Measurements from ENCODE around the gene SNRPD2.
"Not testable (repeated sequence)": the region's sequence is repeated elsewhere in the genome, so short reads cannot be mapped to it uniquely, and the experiment has no call there.

SNRPD2 gene

GRCh38 chr19:45691516-45692186 lies at the start of gene SNRPD2:
SNRPD2 (minus strand) TSS chr19:45691953; CDS start chr19:45691888, 65 bp downstream.
- DNase-seq (ENCODE audit: low spot score): peak; percentile 96

GRCh38 chr19:45739498-45740439 lies 48.0 kb upstream of the SNRPD2 start:
- DNase-seq (ENCODE audit: low spot score): peak; percentile 60

DNA sequence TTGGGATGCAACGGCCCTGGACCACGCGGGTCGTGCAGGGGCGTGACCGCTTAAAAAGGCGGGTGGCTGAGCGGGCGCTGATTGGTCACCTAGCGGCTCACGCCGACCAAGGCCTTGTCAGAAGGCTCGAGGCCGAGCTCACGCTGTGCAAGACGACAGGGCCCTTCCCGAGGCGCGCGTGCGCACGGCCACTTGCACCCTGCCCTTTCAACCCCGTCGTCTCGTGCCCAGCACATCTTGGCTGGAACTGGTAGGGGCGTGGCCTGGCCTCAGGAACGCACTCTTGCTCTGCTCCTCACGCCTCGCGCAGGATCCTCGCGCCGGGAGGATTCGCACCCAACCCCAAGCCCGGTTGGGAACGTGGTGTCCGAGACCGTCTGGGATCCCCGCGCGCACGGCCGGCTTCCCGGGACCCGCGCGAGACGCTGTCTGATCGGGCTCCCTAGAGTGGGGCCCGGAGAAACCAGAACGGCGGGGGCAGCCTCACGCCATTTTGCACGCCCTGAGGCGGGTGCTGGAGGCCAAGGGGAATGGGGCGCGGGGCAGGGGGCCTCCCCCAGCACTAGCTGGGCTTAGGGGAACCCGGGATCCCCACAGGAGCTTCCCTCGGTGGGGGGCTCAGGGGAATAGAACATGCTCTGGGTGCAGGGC lies 41.5 kb upstream of the SNRPD2 start, which contains the start of gene MEIOSIN:
Gene MEIOSIN, plus strand, starts transcription at position 280 of the 651 bp plus-strand sequence. CDS start 1,938 bp downstream, outside the sequence.
- no peak for DNase-seq (ENCODE audit: low spot score)

GRCh38 chr19:45730368-45731288 lies 38.9 kb upstream of the SNRPD2 start, which contains the start of gene FBXO46:
FBXO46 (minus strand) TSS chr19:45730896; CDS start chr19:45713495, 17,401 bp downstream.
- DNase-seq (ENCODE audit: low spot score): peak; percentile 99

GRCh38 chr19:45729800-45730290 lies 38.1 kb upstream of the SNRPD2 start:
- no peak for DNase-seq (ENCODE audit: low spot score)

DNA sequence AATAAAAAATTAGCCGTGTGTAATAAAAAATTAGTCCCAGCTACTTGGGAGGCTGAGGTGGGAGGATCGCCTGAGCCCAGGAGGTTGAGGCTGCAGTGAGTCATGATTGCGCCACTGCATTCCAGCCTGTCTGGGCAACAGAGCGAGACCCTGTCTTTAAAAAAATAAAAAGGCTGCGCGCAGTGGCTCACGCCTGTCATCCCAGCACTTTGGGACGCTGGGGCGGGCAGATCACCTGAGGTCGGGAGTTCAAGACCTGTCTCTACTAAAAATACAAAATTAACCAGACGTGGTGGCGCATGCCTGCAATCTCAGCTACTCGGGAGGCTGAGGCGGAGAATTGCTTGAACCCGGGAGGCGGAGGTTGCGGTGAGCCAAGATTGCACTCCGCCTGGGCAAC lies 36.9 kb upstream of the SNRPD2 start:
- not testable (repeated sequence) for DNase-seq (ENCODE audit: low spot score)

DNA sequence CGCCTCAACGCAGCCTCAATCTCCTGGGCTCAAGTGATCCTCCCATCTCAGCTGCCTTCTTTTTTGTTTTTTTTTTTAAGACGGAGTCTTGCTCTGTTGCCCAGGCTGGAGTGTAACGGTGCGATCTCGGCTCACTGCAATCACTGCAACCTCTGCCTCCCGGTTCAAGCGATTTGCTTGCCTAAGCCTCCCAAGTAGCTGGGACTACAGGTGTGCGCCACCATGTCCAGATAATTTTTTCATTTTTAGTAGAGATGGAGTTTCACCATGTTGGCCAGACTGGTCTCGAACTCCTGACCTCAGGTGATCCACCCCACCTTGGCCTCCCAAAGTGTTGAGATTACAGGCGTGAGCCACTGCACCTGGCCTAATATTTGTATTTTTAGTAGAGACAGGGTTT lies 28.3 kb upstream of the SNRPD2 start:
- not testable (repeated sequence) for DNase-seq (ENCODE audit: low spot score)

DNA sequence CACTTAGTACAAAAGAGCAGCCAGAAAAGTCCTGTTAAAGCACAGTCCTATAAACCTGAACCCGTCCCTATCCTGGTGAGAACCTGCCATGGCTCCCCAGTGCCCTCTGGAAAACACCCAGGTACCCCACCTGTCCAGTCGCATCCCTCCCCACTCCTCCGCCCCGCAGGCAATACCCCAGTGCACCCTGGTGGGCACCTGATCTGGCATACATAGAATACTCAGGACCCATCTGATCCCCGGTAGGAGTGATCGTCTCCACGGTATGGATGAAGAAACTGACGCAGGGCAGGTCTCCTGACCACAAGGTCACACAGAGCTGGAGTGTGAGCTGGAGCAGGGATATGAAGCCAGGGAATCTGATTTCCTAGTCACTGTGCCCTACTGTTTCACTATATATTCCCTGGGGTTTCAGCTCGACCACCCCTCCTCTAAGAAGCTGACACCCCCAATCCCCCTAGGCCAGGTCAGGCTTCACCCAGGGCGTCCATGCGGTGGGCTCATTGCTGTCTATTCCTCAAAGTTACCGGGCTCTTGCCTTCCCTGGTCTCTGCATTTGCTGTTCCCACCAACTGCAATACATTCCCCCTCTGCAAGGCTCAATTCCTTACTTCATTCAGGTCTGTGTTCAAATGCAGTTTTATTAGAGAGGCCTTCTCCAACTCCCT lies 26.4 kb upstream of the SNRPD2 start:
- DNase-seq (ENCODE audit: low spot score): no peak

GRCh38 chr19:45717131-45717982 lies 25.6 kb upstream of the SNRPD2 start:
- peak; percentile 99 for DNase-seq (ENCODE audit: low spot score)

GRCh38 chr19:45716359-45717130 lies 24.8 kb upstream of the SNRPD2 start:
- no peak for DNase-seq (ENCODE audit: low spot score)

DNA sequence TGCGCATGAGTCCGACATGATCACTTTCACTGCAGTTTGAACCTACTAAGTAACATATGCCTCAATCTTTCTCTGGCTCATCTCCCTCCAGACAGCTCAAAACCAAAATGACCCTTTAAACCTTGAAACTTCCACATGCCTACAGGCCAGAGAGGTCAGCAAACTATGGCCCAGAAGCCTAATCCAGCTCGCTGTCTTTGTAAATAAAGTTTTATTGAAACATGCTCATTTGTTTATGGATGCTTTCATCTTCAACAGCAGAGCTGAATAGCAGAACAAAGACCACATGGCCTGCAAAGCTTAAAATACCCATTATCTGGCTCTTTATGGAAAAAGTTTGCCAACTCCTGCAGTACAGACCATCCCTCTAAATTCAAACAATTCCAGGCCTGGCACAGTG lies 23.4 kb upstream of the SNRPD2 start:
- DNase-seq (ENCODE audit: low spot score): no peak

- DNase-seq (ENCODE audit: low spot score): no peak
Observed at GRCh38 chr19:45713141-45713540, 21.4 kb upstream of the SNRPD2 start.

DNA sequence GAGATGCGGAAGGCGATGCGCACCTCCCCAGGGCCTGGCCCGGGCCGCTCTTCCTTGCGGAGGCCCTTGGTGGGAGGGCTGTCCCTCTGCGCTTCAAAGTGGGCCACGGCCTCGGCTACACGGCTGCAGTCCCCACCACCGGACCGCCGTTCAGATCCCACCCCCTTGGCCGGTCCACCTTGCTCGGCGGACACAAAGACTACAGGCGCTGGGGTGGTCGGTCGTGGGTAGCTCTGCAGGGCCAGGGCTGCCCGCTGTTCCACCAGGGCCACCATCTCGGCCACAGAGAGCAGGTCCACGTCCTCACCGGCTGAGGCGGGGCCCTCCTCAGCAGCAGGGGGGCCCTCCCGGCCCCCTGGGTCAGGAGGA lies 20.9 kb upstream of the SNRPD2 start:
- DNase-seq (ENCODE audit: low spot score): no peak

DNA sequence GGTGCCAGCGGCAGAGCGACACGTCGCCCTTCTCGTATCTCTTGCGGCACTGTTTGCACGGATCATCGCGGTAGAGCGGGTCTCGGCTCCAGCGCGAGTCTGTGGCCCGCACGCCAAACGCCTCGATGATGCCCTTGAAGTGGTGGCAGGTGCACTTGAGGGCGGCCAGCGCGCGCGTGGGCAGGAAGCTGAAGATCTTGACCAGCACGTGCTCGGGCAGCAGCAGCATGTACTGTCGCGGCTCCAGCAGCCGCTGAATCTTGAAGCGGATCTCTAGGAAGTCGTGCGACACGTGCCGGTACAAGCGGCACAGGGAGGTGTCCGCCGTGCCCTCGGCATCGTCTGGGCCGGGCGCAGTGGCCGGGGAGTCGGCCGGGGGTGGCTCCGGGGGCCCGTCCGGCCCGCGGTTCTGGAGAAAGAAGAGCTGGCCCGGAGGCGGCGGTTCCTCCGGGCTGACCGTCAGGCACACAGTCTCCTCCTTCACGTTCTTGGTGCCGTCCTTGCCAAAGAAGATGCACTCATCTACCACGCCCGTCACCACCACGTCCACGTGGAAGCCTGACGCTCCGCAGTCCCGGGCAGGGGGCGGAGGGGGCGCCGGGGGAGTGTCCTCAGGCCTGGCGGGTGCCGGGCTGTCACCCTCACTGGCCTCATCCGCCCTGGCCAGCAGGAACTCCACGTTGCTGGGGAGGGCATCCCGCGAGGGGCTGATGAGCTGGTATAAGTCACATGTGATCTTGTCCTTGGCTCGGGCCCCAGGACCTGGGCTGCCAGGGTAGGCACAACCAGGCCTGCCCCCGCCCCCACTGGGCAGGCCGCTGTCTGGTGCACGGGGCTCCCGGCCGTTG lies 20.3 kb upstream of the SNRPD2 start:
- DNase-seq (ENCODE audit: low spot score): no peak

DNA sequence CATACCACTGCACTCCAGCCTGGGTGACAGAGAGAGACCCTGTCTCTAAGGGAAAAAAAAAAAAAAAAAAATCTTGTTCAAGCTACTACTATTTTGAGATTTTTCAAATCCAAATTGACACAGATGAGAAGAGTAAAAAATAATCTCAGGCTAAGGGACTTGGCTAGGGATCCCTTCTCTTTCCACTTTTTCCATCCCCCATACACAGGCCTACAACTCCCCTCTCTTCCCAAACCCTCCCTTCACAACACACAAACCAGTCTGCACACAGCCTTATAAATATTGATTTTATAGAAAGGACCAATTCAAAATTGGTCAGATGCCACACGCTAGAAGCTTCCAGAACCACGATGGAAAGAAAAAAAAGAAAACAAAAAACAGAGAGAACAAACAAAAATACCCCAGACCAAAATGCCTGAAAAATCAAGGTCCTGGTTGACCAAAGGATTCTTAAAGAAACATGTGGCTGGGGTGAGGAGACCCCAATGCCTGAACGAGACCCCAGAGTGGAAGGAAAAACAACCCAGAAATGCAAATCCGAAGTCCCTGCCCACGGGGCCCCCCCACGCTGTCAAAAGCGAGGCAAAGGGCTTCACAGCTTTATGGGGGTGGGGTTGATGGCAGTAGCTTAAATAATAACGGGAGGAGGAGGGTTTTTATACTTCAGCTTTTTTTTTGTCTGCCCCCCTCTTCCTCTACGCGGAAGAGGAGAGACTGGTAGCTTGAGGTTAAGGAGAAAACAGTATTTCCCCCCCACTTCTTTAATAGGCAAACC lies 18.8 kb upstream of the SNRPD2 start:
- no peak for DNase-seq (ENCODE audit: low spot score)

DNA sequence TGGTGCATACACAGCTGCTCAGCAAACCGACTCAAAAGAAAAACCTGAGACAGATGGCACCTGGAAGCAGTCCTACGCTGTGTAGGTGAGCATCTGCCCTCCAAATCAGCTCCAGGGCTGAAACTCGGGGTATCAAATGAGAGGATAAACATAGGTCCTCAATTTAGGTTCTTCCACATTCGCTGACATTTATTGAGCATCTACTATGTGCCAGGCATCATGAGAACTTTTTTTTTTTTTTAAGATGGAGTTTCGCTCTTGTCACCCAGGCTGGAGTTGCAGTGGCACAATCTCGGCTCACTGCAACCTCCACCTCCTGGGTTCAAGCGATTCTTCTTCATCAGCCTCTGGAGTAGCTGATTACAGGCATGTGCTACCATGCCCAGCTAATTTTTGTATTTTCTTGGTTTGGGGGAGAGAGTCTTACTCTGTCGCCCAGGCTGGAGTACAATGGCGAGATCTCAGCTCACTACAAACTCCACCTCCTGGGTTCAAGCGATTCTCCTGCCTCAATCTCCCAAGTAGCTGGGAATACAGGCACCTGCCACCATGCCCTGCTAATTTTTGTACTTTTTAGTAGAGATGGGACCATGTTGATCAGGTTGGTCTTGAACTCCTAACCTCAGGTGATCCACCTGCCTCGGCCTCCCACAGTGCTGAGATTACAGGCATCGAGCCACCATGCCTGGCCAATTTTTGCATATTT lies 14.1 kb upstream of the SNRPD2 start:
- DNase-seq (ENCODE audit: low spot score): no peak

All from NAMALWA (cell line).